Measurements from ENCODE around the gene LSM2.
"Not testable (repeated sequence)": the region's sequence is repeated elsewhere in the genome, so short reads cannot be mapped to it uniquely, and the experiment has no call there.

LSM2 gene

DNA sequence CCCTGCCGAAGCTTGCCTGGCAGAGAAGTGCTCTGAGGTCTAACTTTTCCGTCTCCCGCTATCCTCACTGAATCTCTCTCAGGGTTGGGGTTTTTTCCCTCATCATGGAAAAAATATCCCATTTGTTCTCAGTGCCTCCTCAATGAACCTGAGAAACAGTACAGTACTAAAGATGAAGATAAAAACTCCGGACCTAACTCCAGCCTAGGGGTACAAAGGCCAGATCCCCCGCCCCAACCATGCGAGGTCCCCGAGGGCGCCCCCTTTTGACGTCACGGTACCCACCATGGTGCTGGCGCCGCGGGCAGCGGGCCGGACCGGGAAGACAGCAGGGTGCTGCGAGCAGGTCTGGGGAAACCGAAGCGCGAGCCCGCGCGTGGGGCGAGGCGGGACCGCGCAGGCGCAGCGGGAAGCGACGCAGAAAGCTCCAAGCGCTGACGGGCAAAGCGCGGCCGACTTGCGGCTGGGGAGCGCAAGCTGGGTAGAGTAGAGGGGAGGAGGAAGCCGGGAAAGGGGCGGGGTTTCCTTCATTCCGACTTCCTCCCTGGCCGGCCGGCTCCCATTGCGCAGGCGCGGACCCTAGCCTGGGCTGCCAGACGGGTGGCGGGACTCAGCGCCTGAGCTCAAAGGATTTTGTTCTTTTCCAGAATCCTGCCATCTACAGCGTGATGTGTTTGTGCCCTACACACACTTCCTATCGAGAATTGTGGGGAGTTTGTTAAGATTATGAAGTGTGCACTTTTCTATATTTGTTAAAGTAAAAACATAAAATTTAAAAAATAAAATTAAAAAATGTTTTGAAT is at the start of gene LSM2:
Gene LSM2, minus strand, starts transcription at position 497 of the 803 bp plus-strand sequence. Its CDS starts 209 bp downstream, at position 288.
- Mint-ChIP-seq H3K9me3 (no peaks in the 10 kb centered on the region), H3K27ac (peak within 1 kb of the TSS; percentile 91 to 99), H3K4me1 (peaks cover 28% of the 10 kb centered on the region), H3K27me3 (no peaks in the 10 kb centered on the region), H3K4me3 (peak within 1 kb of the TSS; percentile 98 to 99)
- DNase-seq (peak; percentile 97 to 98), ATAC-seq (peak; percentile 98)

DNA sequence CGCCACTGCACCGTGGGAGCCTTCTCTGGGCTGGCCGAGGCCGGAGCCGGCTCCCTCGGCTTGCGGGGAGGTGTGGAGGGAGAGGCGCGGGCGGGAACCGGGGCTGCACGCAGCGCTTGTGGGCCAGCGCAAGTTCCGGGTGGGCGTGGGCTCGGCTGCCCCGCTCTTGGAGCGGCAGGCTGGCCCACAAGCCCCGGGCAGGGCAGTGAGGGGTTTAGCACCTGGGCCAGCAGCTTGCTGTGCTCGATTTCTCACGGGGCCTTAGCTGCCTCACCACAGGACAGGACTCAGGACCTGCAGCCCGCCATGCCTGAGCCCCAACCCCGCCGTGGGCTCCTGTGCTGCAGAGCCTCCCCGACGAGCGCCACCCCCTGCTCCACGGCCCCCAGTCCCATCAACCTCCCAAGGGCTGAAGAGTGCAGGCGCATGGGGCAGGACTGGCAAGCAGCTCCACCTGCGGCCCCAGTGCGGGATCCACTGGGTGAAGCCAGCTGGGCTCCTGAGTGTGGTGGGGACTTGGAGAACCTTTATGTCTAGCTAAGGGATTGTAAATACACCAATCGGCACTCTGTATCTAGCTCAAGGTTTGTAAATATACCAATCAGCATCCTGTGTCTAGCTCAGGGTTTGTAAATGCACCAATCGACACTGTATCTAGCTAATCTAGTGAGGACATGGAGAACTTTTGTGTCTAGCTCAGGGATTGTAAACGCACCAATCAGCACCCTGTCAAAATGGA is 45.4 kb upstream of the LSM2 start:
- H3K27ac Mint-ChIP-seq, H3K4me1 Mint-ChIP-seq, ATAC-seq, H3K9me3 Mint-ChIP-seq, H3K27me3 Mint-ChIP-seq, DNase-seq, H3K4me3 Mint-ChIP-seq: not testable (repeated sequence)

DNA sequence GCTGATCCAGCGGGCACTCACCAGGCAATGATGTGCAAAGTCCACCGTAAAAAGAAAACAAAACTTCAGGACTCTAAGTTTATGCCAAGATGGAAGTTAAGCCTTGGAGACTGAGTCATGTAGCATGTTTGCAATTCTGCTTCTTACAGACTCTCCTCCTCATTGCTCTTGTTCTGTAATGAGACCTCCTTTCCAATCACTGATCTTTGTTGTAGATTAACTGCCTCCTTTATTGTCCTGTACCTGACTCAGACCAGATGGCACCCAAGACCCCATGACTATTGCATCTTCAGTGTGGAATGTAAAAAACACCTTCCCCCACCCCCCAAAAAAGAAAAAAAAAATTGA is 44.7 kb upstream of the LSM2 start:
- no peak overlapping the region for H3K27ac Mint-ChIP-seq

DNA sequence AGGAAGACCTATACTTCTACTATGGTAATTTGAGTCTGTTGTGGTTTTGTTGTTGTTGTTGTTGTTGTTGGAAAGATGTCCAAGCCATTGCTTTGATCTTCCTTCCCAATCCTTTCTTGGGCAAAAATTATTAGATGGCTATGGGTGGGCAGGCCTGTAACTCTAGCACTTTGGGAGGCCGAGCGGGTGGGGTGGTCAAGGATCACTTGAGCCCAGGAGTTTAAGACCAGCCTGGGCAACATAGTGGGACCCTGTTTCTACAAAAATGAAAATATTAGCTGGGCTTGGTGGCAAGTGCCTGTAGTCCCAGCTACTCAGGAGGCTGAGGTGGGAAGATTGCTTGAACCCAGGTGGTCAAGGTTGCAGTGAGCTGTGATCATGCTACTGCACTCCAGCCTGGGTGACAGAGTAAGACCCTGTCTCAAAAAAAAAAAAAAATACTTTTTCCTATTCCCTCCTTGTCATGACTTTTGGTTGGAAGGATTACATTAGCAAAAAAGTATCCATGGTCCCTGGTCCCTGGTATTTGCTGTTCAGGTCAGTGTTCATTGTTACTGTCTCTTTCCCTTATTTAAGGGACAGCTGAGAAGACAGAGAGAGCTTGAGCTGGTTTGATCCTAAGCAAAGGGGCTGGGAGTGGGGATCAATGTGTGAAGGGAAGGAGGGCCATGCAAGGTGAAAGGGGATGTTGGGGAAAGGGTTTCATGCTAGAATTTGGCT is 44.2 kb upstream of the LSM2 start:
- no peaks in the 10 kb centered on the region for H3K9me3 Mint-ChIP-seq
- no peak overlapping the region for H3K4me3 Mint-ChIP-seq
- DNase-seq (no peak), ATAC-seq (no peak)
- H3K27ac Mint-ChIP-seq, result peak overlapping the region in 1 of 2 donors; percentile 30
- H3K4me1 Mint-ChIP-seq, result no peaks in the 10 kb centered on the region
- no peaks in the 10 kb centered on the region for H3K27me3 Mint-ChIP-seq

More for the DNA sequence above, 44.7 kb upstream of the LSM2 start:
- H3K4me1 Mint-ChIP-seq, result no peaks in the 10 kb centered on the region
- H3K9me3 Mint-ChIP-seq, result no peaks in the 10 kb centered on the region
- no peak for ATAC-seq
- no peak for DNase-seq
- no peaks in the 10 kb centered on the region for H3K27me3 Mint-ChIP-seq
- H3K4me3 Mint-ChIP-seq, result no peak overlapping the region

DNA sequence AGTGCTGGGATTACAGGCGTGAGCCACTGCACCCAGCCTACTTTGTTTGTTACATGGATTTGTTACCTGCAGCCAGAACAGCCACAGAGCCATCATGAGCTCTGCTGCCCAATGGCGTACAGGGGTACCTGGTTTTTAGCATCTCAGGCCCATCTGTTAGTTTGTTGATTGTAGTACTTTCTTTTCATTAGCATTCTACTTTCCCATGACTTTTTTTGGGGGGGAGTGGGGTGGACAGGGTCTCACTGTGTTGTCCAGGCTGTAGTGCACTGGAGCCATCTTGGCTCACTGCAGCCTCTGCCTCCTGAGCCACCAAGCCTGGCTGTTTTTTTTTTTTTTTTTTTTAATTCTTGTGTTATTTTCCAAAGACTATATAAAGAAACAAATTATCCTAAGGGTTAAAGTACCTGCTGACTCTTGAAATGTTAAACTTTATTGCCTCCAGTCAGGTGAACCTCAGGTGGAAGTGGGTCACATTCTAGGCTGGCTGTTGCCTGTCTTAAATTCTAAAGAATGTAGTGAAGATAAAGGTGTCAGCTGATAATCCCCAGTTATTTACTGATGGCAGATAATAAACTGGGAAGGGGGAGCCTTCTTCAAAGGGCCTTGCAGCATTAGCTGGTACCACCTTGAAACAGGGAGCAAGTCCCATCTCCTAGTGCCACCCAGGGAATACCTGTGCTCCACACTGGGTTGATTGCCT is 40.7 kb upstream of the LSM2 start:
- Mint-ChIP-seq H3K4me1 (no peaks in the 10 kb centered on the region), H3K27ac (peak overlapping the region in 1 of 2 donors; percentile 19), H3K4me3 (no peak overlapping the region), H3K27me3 (no peaks in the 10 kb centered on the region), H3K9me3 (no peaks in the 10 kb centered on the region)
- no peak for ATAC-seq
- DNase-seq, result no peak

DNA sequence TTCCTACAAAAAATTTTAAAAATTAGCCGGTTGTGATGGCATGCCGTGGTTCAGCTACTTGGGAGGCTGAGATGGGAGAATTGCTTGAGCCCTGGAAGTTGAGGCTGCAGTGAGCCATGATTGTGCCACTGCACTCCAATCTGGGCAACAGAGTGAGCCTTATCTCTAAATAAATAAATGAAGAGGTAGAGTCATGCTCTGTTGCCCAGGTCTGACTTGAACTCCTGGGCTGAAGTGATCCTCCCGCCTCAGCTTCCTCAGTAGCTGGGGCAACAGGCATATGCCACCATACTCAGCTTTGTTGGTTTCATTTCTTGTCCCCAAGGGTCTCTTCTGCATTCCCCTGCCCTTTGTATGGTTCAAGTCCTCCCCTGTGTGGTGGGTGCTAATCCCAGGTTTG is 37.7 kb upstream of the LSM2 start:
- no peaks in the 10 kb centered on the region for H3K27me3 Mint-ChIP-seq
- ATAC-seq (no peak), DNase-seq (no peak)
- H3K4me3 Mint-ChIP-seq, result no peak overlapping the region
- peaks cover 8% of the 10 kb centered on the region for H3K4me1 Mint-ChIP-seq
- H3K9me3 Mint-ChIP-seq, result no peaks in the 10 kb centered on the region
- H3K27ac Mint-ChIP-seq, result no peak overlapping the region

DNA sequence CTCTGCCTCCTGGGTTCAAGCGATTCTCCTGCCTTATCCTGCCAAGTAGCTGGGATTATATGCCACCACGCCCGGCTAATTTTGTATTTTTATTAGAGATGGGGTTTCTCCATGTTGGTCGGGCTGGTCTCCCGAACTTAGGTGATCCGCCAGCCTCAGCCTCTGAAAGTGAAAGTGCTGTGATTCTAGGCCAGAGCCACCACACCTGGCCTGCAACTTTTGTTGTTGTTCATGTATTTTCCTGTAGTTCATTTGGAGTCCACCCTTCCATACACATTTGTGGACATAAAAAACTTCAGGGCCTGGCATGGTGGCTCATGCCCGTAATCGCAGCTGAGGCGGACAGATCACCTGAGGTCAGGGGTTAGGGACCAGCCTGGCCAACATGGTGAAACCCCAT is 35.3 kb upstream of the LSM2 start:
- Mint-ChIP-seq H3K4me3 (no peak overlapping the region), H3K9me3 (no peaks in the 10 kb centered on the region), H3K27ac (peak overlapping the region in 1 of 2 donors; percentile 42), H3K4me1 (peaks cover 29% of the 10 kb centered on the region), H3K27me3 (no peaks in the 10 kb centered on the region)
- ATAC-seq (no peak), DNase-seq (no peak)

DNA sequence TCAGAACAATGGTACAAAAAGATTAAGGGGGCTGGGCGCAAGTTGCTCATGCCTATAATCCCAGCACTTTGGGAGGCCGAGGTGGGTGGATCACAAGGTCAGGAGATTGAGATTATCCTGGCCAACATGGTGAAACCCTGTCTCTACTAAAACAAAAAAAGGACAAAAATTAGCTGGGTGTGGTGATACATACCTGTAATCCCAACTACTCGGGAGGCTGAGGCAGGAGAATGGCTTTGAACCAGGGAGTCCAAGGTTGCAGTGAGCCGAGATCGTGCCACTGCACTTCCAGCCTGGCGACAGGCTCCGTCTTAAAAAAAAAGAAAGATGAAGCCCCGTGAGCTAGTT is 33.0 kb upstream of the LSM2 start:
- Mint-ChIP-seq H3K4me1 (peaks cover 42% of the 10 kb centered on the region), H3K4me3 (peak overlapping the region in 1 of 2 donors; percentile 29)
- not testable (repeated sequence) for H3K27ac Mint-ChIP-seq, H3K27me3 Mint-ChIP-seq, H3K9me3 Mint-ChIP-seq, ATAC-seq, DNase-seq

DNA sequence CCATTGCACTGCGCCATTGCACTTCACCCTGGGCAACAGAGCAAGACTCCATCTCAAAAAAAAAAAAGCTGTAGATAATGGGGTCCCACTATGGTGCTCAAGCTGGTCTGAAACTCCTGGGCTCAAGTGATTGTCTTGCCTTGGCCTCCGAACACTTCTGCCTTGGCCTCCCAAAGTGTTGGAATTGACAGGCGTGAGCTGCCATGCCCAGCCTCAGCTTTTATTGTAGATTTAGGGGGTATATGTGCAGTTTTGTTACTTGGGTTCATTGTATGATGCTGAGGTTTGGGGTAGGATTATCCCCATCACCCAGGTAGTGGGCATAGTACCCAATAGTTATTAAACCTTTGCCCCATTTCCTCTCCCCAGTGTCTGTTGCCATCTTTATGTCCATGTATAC is 32.2 kb upstream of the LSM2 start:
- peak overlapping the region; percentile 26 to 29 for H3K4me3 Mint-ChIP-seq
- no peaks in the 10 kb centered on the region for H3K9me3 Mint-ChIP-seq
- ATAC-seq (no peak), DNase-seq (no peak)
- no peaks in the 10 kb centered on the region for H3K27me3 Mint-ChIP-seq
- no peak overlapping the region for H3K27ac Mint-ChIP-seq
- H3K4me1 Mint-ChIP-seq, result peaks cover 47% of the 10 kb centered on the region

DNA sequence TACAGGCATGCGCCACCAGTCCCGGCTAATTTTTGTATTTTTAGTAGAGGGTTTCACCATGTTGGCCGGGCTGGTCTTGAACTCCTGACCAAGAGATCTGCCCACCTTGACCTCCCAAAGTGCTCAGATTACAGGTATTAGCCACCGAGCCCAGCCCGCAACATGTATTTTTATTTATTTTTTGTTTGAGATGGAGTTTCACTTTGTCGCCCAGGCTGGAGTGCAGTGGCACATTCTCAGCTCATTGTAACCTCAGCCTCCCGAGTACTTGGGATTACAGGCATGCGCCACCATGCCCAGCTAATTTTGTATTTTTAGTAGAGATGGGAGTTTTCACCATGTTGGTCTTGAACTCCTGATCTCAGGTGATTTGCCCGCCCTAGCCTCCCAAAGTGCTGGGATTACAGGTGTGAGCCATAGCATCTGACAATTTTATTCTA is 31.4 kb upstream of the LSM2 start:
- H3K27me3 Mint-ChIP-seq, ATAC-seq, DNase-seq, H3K9me3 Mint-ChIP-seq: not testable (repeated sequence)
- peak overlapping the region; percentile 93 to 100 for H3K4me3 Mint-ChIP-seq
- peaks cover 54% of the 10 kb centered on the region for H3K4me1 Mint-ChIP-seq
- H3K27ac Mint-ChIP-seq, result peak overlapping the region in 1 of 2 donors; percentile 100

DNA sequence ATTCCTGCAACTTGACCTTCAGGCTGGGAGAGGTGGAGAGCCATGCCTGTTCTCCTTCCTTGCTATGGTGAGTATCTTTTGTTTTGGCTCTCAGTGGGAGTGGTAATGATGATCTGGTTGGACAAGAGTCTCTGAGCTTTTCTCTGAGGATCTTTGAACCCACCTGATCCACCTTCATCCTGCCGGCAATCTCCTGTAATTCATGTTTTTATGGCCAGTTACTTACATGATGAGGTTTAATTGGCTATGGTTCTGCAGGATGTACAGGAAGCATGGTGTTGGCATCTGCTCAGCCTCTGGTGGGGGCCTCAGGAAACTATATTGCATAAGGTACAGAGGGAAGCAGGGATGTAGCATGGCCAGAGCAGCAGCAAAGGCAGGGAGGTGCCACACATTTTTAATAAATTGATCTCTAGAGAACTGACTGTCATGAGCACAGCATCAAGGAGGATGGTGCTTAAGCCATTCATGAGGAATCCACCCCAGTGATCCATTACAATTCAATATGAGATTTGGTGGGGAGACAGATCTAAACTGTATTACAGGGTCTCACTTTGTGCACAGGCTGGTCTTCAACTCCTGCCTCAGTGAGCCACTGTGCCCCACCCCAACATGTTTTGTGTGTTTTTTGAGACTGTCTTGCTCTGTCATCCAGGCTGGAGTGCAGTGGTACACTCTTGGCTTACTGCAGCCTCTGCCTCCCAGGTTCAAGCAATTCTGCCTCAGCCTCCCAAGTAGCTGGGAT is 30.8 kb upstream of the LSM2 start:
- DNase-seq, result no peak

DNA sequence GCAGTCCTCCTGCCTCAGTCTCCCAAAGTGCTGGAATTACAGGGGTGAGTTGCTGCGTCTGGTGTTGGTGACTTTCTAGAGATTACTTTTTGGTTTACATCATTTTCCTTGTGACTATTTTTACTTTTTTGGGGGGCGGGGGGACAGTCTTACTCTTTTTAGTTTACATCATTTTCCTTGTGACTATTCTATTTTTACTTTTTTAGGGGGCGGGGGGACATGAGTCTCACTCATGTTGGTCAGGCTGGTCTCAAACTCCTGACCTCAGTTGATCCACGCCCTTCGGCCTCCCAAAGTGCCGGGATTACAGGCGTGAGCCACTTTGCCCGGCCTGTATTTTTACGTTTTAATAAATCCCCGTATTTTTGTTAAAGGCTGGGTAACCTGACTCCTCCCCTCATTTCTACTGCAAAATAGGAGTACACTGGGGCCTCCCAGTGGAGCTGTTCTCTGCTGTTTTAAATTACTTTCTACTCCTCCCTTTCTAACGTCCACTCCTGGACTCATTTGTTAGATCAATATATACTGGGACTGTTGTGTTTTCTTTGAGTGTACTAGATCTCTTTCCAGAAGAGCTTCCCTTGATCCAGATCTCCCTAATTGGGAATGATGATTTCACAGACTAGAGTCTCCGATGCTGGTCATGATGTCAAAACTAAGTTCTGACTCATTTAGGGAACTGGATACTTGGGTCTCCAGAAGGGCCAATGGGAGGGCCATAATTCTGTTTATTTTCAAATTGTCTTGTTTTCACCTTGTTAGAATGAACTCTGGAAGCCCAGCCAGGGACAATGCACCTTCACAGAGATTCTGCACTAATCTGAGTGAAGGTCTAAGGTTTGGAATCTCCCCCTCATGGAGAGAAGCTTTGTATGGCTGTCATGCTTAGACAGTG is 30.0 kb upstream of the LSM2 start:
- no peak for DNase-seq
- Mint-ChIP-seq H3K9me3 (no peaks in the 10 kb centered on the region), H3K4me3 (peak overlapping the region; percentile 93 to 100), H3K27me3 (no peaks in the 10 kb centered on the region), H3K27ac (peak overlapping the region; percentile 98 to 100), H3K4me1 (peaks cover 54% of the 10 kb centered on the region)
- no peak for ATAC-seq

More for the DNA sequence above, 30.8 kb upstream of the LSM2 start:
- Mint-ChIP-seq H3K4me1 (peaks cover 54% of the 10 kb centered on the region), H3K27ac (peak overlapping the region; percentile 98 to 100), H3K4me3 (peak overlapping the region; percentile 93 to 100), H3K27me3 (no peaks in the 10 kb centered on the region), H3K9me3 (no peaks in the 10 kb centered on the region)
- no peak for ATAC-seq

DNA sequence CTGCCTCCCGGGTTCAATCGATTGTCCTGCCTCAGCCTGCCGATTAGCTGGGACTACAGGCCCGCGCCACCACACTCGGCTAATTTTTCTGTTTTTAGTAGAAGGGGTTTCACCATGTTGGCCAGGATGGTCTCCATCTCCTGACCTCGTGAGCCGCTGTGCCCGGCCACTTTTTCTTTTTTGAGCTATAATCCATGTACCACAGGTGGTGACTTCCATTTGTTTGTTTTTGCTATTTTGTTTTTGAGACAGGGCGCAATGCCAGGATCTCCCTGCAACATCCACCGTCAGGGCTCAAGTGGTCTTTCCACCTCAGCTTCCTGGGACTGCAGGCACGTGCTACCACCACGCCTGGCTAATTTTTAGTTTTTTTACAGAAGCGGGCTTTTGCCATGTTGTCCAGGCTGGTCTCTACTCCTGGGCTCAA is 29.3 kb upstream of the LSM2 start:
- Mint-ChIP-seq H3K4me1 (peaks cover 49% of the 10 kb centered on the region), H3K4me3 (peak overlapping the region; percentile 93 to 100), H3K9me3 (no peaks in the 10 kb centered on the region), H3K27ac (peak overlapping the region; percentile 98 to 100), H3K27me3 (no peaks in the 10 kb centered on the region)
- ATAC-seq (no peak), DNase-seq (no peak)
